Heart left ventricle (tissue), 16 donors: ENCODE measurements around the gene ZNF546. TPM values are rescaled to one million over a fixed set of nuclear protein-coding genes. Genes with fewer than 3 reads are reported as not detected.

ENCODE experiments used
- ATAC-seq, 4 donors: fragments of 200-7000 bp; cut with Tn5 transposase; one replicate each; pipeline ENCODE4 v1.9.1; 2020 to 2022; ENCODE audit warnings: moderate library complexity in 4 of 4, mild to moderate bottlenecking in 3 of 4, moderate number of reproducible peaks in 1 of 4
- DNase-seq, 5 donors: peaks; one replicate each; pipeline ENCODE4 v3.0.0-alpha.2; 2020
- H3K27ac ChIP-seq, 12 donors: fragments of 200-600 bp; sonication (generic) in 4 of 12; one replicate each; pipeline versions ENCODE4 v1.5.0 to v1.8.0; 2016 to 2022; ENCODE audit warnings: mild to moderate bottlenecking in 2 of 12
- H3K27me3 ChIP-seq, 9 donors: fragments of 200-600 bp; sonication (generic) in 2 of 9; one replicate each; pipeline versions ENCODE4 v1.5.1 to v1.8.0; 2016 to 2022; ENCODE audit warnings: mild to moderate bottlenecking in 3 of 9
- H3K36me3 ChIP-seq, 9 donors: fragments of 200-600 bp; sonication (generic) in 2 of 9; one replicate each; pipeline versions ENCODE4 v1.5.0 to v1.8.0; 2018 to 2022; ENCODE audit warnings: mild to moderate bottlenecking in 2 of 9
- H3K4me1 ChIP-seq, 12 donors: fragments of 200-600 bp; sonication (generic) in 4 of 12; one replicate each; pipeline versions ENCODE4 v1.5.0 to v1.8.0; 2016 to 2022; ENCODE audit warnings: mild to moderate bottlenecking in 3 of 12
- H3K4me3 ChIP-seq, 12 donors: fragments of 200-600 bp; sonication (generic) in 4 of 12; one replicate each; pipeline versions ENCODE4 v1.5.0 to v1.8.0; 2017 to 2022; ENCODE audit warnings: mild to moderate bottlenecking in 9 of 12, moderate library complexity in 4 of 12
- H3K9me3 ChIP-seq, 12 donors: fragments of 200-600 bp; sonication (generic) in 4 of 12; one replicate each; pipeline versions ENCODE4 v1.5.0 to v1.8.0; 2016 to 2022; ENCODE audit warnings: mild to moderate bottlenecking in 1 of 12
- POLR2A ChIP-seq, 2 donors: fragments of 450-650 bp; IDR thresholded peaks; one replicate each; pipeline ENCODE4 v1.6.1; 2017; ENCODE audit warnings: antibody characterized with exemption in 2 of 2, mild to moderate bottlenecking in 2 of 2, moderate library complexity in 2 of 2
- WGBS, 4 donors: extraction: QIAGEN DNeasy Blood & Tissue Kit in 2 of 4; methylation state at CpG; one replicate each; pipeline versions ENCODE4 v1.1.5 to v1.1.7; 2013 to 2018; 5-methylcytosine and 5-hydroxymethylcytosine counted together
- intact Hi-C, 10 donors: fragments of 100-400 bp; cut with DNase I; formaldehyde crosslinking; loops; one replicate each; pipeline versions ENCODE4 v1.11.1 to v1.14.2; 2022
- polyA plus RNA-seq, 2 donors: library from polyadenylated mRNA; stranded (reverse); fragments of 200-250 nt; gene quantifications; one replicate each; pipeline ENCODE4 v1.2.3, GENCODE V29; 2013
- total RNA-seq, 9 donors: library from RNA; depleted of rRNA in 2 of 9; stranded (reverse); fragments of >200 nt in 2 of 9; fragmentation: NEBNext Ultra II Directional in 3 of 9; extraction: Animal tissue kit (Norgen Biotek cat#: 25700) in 3 of 9; gene quantifications; one replicate each; pipeline versions ENCODE4 v1.1.0 to v1.2.4, GENCODE V29; 2016 to 2023
- TF ChIP-seq, protein P1 (sequence below), 12 donors: fragments of 200-600 bp; sonication (generic) in 4 of 12; IDR thresholded peaks; one replicate each; pipeline versions ENCODE4 v1.5.0 to v1.8.0; 2018 to 2022; ENCODE audit warnings: antibody characterized with exemption in 12 of 12, mild to moderate bottlenecking in 5 of 12
- donor health status: ischemic (EF 13 %, LVEDD 7.1; RV severe dilation, severe dysfunction).
- donor health status: healthy with polysubstance abuse.
- donor health status: DM: no; HTN: yes; CAD: no.
- donor health status: DM: no; HTN: no; CAD: no.
- donor health status: ischemic (EF 25% LVEDD 6.9; RV normal size, moderate dysfunction).
- donor health status: ischemic (EF 25% LVEDD 5.7; RV mildly dilated, moderate dysfunction).
- donor health status: healthy.
- donor health status: DM: yes; HTN: yes; CAD: no.
- donor health status: ischemic (EF 35%, LVEDD 5.7; RV mildly dilated, moderate dysfunction).
- donor health status: nonischemic (EF 11% LVEDD 7.7; RV severe dilation, severe dysfunction).
- donor health status: DM: yes; HTN: yes; CAD: no.
- donor health status: PGD.
- donor health status: ischemic (EF 29% LVEDD 5.4; RV normal size, mild dysfunction).
- donor health status: nonischemic (EF 23%, LVEDD 6.1; RV moderate dilation, normal function).

Gene ZNF546
- total and polyA plus RNA-seq, 11 donors, result 1.4 to 14.4 (median 7.8) TPM

DNA sequence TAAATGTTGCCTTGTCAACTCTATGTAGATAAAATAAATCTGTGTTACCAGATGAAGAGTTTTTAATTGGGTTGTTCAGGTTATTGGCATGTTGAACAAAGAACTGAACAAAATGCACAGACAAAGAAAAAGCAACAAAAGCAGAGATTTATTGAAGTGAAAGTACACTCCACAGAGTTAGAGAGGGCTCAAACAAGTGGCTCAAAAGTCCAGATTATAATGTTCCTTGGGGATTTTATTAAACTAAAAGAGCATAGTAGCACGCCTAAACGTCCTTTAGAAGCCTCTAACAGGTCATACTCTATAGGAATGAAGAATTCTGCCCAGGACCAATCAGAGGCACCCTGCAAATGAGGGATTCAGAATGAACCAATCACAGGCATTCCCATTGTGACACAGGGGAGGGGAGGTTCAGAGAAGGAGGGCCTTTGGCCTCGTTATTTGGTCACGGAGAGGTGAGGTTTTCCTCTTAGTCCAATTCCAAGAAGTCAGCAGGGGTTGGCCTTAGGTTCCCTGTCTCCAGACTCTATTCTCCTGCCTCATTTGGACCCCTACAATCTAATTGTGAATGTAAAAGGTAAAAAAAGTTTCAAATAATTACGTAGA is 13.1 kb upstream of the ZNF546 start:
- Histone ChIP-seq H3K36me3 (peaks cover 0 to 50% (median 47%) of the 10 kb centered on the region in 9 donors), H3K27me3 (no peaks in the 10 kb centered on the region), H3K4me1 (peaks cover 0 to 6% (median 0%) of the 10 kb centered on the region in 12 donors), H3K9me3 (peaks cover 0 to 53% (median 18%) of the 10 kb centered on the region in 12 donors), H3K27ac (no peak overlapping the region), H3K4me3 (no peak overlapping the region)
- DNase-seq (no peak), ATAC-seq (no peak)
- intact Hi-C loops, result no loop called here
- WGBS, 4 donors, result 83 to 96% (median 91%) methylated on average over 5 of the region's 5 CpGs
- TF ChIP-seq POLR2A (IDR thresholded peaks at IDR 0.05), result no peak
- TF ChIP-seq, protein P1, sequence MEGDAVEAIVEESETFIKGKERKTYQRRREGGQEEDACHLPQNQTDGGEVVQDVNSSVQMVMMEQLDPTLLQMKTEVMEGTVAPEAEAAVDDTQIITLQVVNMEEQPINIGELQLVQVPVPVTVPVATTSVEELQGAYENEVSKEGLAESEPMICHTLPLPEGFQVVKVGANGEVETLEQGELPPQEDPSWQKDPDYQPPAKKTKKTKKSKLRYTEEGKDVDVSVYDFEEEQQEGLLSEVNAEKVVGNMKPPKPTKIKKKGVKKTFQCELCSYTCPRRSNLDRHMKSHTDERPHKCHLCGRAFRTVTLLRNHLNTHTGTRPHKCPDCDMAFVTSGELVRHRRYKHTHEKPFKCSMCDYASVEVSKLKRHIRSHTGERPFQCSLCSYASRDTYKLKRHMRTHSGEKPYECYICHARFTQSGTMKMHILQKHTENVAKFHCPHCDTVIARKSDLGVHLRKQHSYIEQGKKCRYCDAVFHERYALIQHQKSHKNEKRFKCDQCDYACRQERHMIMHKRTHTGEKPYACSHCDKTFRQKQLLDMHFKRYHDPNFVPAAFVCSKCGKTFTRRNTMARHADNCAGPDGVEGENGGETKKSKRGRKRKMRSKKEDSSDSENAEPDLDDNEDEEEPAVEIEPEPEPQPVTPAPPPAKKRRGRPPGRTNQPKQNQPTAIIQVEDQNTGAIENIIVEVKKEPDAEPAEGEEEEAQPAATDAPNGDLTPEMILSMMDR (IDR thresholded peaks at IDR 0.05), result no peak

DNA sequence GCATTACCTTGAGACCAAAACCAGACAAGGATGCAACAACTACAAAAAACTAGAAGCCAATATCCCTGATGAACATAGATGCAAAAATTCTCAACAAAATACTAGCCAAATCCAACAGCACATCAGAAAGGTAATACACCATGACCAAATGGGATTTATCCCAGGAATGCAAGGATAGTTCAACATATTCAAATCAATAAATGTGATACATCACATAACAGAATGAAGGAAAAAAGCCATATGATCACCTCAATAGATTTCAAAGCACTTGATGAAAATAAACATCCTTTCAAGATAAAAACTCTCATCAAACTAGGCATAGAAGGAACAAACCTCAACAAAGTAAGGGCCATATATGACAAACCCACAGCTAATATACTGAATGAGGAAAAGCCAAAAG is 10.2 kb upstream of the ZNF546 start:
- ATAC-seq, result no peak
- DNase-seq, result no peak
- H3K4me1 ChIP-seq, result peaks cover 0 to 6% (median 0%) of the 10 kb centered on the region in 12 donors
- peaks cover 0 to 53% (median 18%) of the 10 kb centered on the region in 12 donors for H3K9me3 ChIP-seq
- no peak for TF ChIP-seq POLR2A (IDR thresholded peaks at IDR 0.05)
- TF ChIP-seq, protein P1 (IDR thresholded peaks at IDR 0.05), result no peak
- H3K4me3 ChIP-seq, result no peak overlapping the region
- intact Hi-C loops, result no loop called here
- H3K36me3 ChIP-seq, result peaks cover 0 to 22% (median 18%) of the 10 kb centered on the region in 9 donors
- H3K27ac ChIP-seq, result no peak overlapping the region
- H3K27me3 ChIP-seq, result no peaks in the 10 kb centered on the region

DNA sequence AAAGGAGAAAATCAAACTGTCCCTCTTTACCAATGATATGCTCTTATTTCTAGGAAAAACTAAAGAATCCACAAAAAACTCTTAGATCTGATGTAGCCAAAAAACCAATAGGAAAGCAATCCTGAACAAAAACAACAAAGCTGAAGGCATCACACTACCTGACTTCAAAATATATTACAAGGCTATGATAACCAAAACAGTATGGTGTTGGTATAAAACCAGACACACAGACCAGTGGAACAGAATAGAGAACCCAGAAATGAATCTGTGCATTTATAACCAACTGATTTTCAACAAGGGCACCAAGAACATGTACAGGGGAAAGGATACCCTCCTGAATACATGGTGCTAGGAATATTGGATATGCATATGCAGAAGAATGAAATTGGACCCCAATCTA is 9.7 kb upstream of the ZNF546 start:
- ATAC-seq (no peak), DNase-seq (no peak)
- no peak overlapping the region for H3K4me3 ChIP-seq
- no peak overlapping the region for H3K27ac ChIP-seq
- H3K4me1 ChIP-seq, result peaks cover 0 to 6% (median 0%) of the 10 kb centered on the region in 12 donors
- H3K9me3 ChIP-seq, result peaks cover 0 to 53% (median 18%) of the 10 kb centered on the region in 12 donors
- TF ChIP-seq, protein P1 (IDR thresholded peaks at IDR 0.05), result no peak
- TF ChIP-seq POLR2A (IDR thresholded peaks at IDR 0.05), result no peak
- no peaks in the 10 kb centered on the region for H3K27me3 ChIP-seq
- peaks cover 0 to 17% (median 13%) of the 10 kb centered on the region in 9 donors for H3K36me3 ChIP-seq
- intact Hi-C loops, result no loop called here

DNA sequence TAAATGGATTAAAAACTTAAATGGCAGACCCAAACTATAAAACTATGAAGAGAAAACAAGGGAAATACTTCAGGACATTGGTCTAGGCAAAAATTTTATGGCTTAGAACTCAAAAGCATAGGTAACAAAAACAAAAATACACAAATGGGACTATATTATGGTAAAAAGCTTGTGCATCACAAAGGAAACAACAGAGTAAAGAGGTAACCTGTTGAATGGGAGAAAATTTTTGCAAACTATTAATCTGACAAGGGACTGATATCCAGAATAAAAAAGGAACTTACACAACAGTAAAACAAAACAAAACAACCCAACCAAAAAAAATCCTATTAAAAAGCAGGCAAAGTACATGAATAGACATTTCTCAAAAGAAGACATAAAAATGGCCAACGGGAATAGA is 9.3 kb upstream of the ZNF546 start:
- Histone ChIP-seq H3K4me1 (peaks cover 0 to 6% (median 0%) of the 10 kb centered on the region in 12 donors), H3K27ac (no peak overlapping the region), H3K36me3 (peaks cover 0 to 12% (median 9%) of the 10 kb centered on the region in 9 donors), H3K27me3 (no peaks in the 10 kb centered on the region), H3K9me3 (peaks cover 0 to 53% (median 18%) of the 10 kb centered on the region in 12 donors), H3K4me3 (no peak overlapping the region)
- intact Hi-C loops, result no loop called here
- no peak for ATAC-seq
- WGBS, 4 donors, result 88 to 100% (median 94%) methylated on average over 1 of the region's 1 CpG
- TF ChIP-seq, protein P1 (IDR thresholded peaks at IDR 0.05), result no peak
- no peak for TF ChIP-seq POLR2A (IDR thresholded peaks at IDR 0.05)
- DNase-seq, result no peak
